Cortex of kidney (tissue), 1 donor: ENCODE data around the gene TUBB3.
"Not testable (repeated sequence)": the region's sequence is repeated elsewhere in the genome, so short reads cannot be mapped to it uniquely, and the experiment has no call there.

Experiments used
- DNase-seq: peaks from one replicate; lab custom pipeline; 2025; lab: John Stamatoyannopoulos, UW

Gene TUBB3

DNA sequence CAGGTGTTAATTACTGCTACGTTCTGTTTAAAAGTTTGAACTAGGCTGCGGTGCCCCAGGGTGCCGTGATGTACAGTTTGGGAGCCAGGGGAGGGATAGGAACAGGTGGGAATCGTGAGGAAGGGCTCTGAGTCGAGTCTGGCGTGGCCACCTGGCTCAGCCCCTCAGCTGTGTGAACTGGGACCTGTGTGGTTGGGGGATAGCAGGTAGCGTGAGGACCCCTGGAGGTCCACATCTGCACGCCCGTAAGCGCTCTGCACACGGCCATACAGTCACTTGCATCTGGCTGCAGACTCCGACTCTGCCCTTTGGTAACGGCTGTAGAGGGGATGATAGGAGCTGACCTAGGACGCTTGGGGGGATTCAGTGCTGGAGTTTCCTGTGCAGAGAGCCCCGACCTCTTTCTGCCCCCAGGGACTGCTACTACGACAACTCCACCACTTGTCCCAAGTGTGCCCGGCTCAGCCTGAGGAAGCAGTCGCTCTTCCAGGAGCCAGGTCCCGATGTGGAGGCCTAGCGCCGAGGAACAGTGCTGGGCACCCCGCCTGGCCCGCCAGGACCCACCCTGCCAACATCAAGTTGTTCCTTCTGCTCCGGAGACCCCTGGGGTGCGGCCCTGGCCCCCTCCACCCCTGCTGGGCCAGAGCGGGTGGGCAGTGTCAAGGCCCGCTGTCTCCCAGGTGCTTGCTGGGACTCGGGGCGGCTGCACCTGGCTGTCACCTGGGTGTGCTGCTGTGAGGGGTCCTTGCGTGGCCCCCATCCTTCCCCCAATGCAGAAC, 42.5 kb downstream of the TUBB3 start:
- no peak for DNase-seq

DNA sequence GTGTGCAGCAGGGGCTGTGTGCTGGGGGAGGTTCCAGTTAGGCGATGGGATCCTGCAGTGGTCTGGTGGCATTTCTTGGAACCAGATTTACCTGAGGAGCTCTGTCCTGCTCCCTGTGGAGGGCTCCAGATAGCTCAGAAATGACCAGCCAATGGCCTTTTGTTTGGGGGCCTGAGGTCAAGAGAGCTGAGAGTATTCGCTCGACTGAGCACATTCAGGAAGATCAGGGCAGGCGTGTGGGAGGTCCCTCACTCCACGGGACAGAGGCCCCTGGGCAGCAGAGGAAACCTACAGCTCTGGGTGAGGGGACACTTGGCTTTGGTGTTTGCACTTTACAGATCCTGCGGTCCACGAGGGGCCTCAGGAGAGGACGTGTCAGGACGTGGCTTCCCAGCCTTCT, 43.6 kb downstream of the TUBB3 start:
- DNase-seq: no peak

DNA sequence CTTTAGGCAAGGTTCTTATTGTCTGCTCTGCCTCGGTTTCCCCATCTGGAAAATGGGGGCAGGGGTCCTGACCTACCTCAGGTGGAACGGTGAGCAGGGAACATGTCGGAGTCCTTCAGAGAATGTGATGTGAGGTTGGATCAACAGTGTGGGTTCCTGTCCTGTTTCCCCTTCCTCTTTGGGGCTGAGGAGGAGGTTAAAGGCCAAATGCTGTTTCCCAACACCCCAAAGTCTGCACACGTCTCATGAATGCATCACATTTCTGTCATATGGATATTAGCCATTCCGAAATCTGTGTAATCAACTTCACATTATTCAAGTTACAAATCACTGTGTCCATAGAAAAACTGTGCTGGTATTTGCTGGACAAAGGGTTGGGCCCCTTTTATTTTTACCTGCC, 44.3 kb downstream of the TUBB3 start:
- DNase-seq: not testable (repeated sequence)

DNA sequence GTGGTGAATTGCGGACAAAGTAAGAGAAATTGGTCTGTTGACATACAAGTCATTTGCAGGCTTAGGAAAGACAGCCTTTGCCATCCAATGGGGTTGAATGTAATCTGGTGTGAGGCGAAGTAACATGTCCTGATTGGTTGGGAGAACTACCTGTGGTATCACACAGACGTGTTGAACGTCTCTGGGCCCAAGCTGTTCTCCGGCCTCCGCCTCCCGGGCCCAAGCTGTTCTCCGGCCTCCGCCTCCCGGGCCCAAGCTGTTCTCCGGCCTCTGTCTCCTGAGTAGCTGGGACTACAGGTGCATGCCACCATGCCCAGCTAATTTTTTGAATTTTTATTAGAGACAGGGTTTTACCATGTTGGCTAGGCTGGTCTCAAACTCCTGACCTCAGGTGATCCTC, 44.9 kb downstream of the TUBB3 start:
- DNase-seq: not testable (repeated sequence)

DNA sequence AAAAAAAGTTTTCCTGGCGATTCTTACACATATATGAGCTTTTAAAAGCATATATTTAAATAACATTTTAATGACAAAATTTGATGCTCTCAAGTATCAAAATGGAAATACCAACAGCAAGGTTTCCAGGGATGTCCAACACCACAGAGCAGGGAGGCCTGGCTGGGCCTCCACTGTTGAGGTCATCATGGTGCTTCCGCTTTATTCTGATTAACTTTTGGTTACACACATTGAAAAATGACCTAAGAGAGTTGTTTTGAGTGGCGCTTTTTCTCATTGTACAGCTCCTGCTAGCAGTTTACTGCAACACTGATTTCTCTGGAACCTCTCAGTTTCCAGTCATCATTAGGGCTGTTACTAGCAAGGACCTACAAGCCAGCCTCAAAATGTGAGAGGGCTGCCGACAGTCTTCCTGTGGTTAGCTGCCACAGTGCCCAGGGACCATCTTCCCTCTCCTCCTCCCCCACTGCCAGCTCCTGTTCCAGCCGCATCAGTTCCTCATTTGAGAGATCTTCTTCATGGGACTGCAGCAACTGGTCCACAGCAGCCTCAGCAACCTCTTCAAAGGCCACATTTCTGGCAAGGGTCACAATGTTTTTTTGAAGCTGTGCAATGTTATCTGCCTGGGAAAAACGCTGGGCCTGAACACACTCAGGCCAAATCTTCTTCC, 46.7 kb downstream of the TUBB3 start:
- no peak for DNase-seq

DNA sequence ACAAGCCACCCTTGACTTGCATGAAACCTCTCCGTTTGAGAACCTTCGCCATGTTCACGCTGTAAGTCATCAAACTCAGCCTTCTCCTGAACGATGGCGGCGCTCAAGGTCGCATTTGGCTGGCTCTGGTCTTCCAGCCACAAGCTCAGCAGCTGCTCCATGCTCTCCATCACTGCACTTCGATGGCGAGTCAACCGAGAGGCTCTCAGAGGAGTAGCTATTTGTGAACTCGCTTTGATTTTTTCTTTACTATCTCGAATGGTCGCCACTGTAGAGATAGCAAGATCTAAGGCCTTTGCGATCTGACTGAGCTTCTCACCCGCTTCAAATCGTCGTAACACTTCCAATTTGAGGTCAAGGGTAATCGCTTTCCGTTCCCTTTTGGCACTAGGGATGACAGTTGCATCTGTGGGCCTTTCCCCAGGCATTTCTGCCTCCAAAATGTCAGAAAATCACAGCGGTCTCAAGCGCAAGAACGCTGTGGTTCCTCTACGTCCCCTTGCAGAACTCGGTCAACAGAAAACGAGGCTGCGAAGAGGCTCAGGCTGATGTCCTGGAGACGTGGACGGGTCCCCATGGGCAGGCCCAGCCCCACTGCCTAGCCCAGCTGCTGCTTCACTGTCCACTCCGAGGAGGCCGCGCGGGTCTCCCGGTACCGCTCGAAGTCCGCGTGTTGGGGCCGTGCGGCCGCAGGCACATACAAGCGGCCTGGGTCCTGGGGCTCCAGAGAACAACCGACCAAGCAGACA, 48.5 kb downstream of the TUBB3 start:
- no peak for DNase-seq

DNA sequence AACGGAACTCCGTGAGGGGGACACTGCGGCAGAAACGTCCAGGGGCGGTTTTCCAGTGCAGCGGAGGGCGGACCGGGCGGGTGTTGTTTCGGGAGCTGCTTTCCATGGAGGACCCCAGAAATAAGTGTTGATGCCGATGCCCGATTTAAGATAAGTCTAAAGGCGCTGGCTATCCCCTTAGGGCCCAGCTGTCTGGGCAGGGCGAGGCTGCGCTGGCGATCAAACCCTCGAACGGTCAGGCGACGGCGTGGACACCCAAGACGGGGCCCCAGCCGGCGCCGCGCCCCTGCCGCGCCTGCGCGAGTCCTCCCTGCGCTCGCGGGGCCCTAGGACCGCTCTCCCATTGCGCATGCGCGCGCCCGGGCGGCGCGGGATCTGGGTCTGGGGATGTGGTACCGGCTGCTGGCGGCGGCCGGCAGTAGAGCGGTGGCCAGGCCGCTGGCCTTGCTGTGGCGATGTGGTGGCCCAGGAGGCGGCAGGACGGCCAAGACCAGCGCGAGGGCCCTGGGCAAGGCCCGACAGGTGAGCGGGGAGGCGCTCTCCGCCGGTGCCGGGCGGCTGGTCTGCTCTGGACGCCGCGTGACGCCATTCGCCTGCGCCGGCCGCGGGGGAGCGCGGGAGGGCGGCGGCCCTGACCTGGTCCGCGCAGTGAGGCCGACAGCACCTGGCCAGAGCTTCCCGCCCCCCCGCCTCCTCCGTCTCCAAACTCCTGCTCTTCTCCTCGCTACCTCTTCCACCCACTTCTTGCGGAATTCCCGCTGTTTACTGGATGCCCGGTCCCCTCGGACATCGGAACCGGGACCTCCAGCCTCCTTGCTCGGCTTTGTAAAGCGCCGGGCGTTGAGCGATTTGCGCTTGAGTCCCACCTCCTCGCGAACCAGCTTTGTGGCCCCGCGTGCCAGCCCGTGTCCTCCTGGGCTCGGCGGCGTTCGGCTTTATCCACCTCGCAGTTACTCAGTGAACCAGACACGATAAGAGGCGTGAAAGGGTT, 49.4 kb downstream of the TUBB3 start:
- DNase-seq: no peak

DNA sequence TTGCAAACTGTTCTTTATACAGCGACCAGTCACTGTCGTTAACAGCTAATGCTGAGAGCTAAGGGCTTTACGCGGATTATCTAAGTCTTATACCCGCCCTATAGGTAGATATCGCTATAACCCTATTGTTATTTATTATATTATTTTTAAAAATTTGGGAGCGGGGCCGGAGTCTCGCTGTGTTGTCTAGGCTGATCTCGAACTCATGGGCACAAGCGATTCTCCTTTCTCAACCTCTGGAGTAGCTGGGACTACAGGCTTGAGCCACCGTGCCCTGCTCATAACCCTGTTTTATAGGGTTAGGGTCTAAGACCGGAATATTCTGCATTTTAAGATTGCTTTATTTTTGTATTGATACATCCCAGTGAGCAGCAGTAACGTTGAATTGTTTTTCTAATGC, 50.1 kb downstream of the TUBB3 start:
- no peak for DNase-seq

DNA sequence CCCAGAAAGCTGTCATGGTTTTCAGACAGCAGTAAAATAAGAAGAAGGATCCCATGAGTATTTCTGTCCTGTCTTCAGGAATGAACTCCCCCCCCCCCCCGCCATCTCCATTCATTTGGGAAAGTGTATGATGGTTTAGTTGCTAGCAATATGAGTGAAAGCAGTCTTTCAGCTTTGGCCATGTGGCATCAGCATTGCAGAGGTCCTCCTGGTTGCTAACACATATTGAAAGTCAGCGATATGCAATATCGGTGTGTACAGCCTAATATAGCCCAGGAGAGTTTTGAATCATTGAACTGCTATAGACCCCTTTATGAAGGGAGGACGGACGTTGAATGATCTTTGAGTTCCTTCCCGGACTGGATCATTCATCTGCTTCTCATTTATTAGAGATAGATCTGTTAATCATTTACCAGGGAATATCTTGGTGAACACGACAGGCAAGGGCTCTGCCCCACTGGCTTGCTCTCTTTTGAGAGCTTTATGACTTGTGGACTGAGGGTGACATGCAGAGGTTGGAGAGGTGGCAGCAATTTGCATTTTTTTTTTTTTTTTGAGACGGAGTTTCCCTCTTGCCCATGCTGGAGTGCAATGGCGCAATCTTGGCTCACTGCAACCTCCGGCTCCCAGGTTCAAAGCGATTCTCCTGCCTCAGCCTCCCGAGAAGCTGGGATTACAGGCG, 50.7 kb downstream of the TUBB3 start:
- DNase-seq: no peak

DNA sequence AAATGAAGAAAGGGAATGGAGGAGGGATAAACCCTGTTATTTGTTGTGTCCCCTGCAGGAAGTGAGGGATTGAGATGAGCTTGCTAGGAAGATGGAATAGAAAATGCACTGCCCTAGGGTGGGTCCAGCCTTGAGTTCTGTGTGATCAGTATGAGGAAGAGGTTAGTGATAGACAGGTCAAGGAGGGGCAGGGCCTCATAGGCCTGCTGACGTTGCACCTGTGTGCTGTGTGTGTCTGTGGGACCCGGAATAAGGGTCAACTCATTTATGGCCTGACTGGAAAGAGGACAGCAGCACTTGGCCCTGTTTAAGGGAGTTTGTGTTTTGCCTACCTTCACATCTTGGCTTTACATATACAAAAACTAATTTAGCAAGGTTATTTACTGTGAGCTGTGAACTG, 51.7 kb downstream of the TUBB3 start:
- DNase-seq: no peak

DNA sequence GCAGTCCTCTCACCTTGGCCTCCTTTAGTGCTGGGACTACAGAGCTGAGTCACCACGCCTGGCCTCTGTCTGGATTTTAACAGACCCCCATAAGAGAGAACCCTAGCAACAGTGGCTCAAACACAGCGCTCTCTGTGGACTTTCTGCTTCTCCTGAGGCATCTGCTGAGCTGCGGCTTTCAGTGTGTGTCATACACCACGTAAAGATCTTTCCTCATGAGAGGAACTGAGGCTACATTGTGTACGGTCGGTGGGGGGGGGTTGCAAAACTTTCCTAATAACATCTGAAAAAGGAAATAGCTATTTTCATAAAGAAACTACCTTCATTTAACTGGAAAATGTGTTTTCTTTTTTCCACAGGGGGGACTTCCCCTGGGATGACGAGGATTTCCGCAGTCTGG, 58.3 kb downstream of the TUBB3 start:
- no peak for DNase-seq

DNA sequence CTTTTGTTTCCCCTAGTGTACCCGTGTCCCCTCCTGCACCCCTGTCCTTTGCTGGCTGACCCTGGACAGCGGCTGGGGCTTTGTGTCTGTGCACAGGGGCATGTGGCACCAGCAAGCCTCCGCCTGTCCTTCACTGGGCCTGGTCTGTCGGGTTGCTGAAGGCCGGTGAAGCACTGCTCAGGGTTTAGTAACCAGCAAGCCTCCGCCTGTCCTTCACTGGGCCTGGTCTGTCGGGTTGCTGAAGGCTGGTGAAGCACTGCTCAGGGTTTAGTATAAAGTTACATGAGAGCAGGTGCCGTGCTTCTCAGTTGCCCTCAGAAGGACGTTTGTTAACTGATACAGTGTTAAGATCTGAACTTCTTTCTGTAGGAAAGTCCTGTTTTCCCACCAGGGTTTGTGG, 59.2 kb downstream of the TUBB3 start:
- no peak for DNase-seq

DNA sequence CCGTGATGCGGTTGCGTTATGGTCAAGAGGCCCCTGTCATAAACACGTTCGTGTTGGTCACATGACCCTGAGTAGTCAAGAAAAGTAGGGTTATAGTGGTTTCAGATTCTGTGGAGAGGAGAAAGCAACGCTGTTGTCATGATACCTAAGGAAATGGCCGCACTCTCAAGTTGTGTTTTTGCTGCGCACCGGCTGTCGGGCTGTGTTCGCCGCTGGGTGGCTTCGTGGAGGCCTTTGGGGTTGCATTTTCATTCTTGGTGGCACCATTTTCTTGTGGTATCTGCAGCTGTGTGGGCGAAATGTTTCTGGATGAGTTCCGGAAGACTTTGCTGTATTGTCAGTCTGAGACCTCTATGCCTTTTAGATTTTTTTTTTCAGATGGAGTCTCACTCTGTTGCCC, 60.4 kb downstream of the TUBB3 start:
- DNase-seq: no peak

DNA sequence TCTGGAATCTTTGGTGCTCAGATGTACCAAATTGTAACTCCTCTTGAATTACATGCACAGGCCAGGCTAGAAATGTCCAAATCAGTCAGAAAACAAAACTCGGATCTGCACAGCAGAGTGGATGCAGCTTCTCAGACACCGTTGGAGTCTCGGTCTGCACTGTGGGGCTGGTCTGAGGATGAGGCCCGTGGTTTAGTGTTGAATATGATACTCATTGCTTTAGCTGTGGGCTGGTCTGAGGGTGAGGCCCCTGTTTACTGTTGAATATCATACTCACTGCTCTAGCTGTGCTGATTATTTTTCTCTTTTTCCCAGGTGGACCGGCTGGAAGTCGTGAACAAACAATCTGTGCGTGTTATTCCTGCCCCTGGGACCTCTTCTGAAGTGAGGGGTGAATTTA, 61.1 kb downstream of the TUBB3 start:
- no peak for DNase-seq

DNA sequence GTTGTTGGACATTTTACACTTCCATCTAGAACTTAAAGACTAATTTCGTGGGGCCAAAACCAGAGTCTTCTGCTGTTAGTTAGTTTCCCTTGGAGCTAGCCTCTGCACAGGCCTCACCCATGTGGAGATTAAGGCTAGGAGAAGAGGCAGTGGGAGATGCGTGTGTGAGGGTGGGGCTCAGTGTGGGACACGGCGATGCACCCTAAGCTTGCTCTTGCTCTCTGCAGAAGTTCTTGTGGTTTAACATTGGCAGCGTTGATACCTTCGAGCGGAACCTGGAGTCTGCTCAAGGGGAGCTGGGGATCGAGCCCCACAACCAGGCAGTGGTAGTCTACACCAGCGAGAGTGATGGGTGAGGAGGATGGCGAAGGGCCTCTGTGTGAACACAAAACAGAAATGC, 62.1 kb downstream of the TUBB3 start:
- DNase-seq: no peak
